ENCODE measurements around the gene C19orf25. TPM values are rescaled to one million over a fixed set of nuclear protein-coding genes. Genes with fewer than 3 reads are reported as not detected.
"Not testable (repeated sequence)": the region's sequence is repeated elsewhere in the genome, so short reads cannot be mapped to it uniquely, and the experiment has no call there.

C19orf25 gene
- polyA plus RNA-seq, 1 experiment, result 14.5 TPM

DNA sequence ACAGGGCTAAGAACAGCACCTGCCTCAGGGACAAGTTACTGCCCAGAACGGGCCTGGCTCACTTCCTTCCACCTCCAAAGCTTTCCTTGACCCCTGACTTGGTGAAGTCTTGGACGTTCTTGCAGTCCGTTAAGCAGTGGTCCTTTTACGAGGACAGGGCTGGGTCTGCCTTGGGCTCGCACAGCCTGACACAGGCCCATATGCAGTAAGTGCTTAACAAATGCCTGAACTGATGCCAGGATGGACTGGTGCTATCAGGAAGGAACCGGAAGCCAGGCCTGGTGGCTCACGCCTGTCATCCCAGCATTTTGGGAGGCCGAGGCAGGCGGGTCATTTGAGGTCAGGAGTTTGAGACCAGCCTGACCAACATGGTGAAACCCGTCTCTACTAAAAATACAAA, 43.0 kb upstream of the C19orf25 start:
- Histone ChIP-seq H3K4me3 (ENCODE audit: low read depth, low read length) (no peak overlapping the region), H3K9me3 (ENCODE audit: control insufficient read depth, insufficient read depth, low read length) (peaks cover 8% of the 10 kb centered on the region; the same call in 1 of the 2 replicates), H3K27me3 (ENCODE audit: control insufficient read depth, insufficient read depth, low read length) (peaks cover 33% of the 10 kb centered on the region), H3K27ac (ENCODE audit: low read depth, low read length) (no peak overlapping the region)
- CTCF ChIA-PET, result no interaction called here
- no peak for DNase-seq (ENCODE audit: low read depth, low spot score)
- POLR2A ChIA-PET, result no interaction called here
- TF ChIP-seq, protein P1, sequence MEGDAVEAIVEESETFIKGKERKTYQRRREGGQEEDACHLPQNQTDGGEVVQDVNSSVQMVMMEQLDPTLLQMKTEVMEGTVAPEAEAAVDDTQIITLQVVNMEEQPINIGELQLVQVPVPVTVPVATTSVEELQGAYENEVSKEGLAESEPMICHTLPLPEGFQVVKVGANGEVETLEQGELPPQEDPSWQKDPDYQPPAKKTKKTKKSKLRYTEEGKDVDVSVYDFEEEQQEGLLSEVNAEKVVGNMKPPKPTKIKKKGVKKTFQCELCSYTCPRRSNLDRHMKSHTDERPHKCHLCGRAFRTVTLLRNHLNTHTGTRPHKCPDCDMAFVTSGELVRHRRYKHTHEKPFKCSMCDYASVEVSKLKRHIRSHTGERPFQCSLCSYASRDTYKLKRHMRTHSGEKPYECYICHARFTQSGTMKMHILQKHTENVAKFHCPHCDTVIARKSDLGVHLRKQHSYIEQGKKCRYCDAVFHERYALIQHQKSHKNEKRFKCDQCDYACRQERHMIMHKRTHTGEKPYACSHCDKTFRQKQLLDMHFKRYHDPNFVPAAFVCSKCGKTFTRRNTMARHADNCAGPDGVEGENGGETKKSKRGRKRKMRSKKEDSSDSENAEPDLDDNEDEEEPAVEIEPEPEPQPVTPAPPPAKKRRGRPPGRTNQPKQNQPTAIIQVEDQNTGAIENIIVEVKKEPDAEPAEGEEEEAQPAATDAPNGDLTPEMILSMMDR (IDR thresholded peaks at IDR 0.05; ENCODE audit: low read depth, low read length), result no peak

DNA sequence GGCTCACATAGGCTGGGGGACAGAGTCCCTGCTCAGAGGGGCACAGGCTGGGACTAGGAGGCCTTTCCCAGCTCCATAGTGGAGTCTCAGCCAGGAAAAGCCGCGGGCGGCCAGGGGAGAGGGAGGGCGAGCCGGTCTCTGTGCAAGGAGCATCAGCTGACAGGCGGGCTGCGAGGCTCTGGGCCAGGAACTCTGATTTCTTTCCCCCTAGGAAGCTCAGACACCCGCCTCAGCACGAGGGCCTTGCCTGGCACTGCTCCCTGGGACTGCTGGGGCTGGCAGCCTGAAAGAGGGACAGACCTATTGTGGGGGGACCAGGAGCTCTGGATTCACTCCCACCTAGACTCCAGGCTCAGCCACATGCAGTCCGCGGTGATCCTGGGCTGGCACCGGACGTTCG, 42.6 kb upstream of the C19orf25 start:
- Histone ChIP-seq H3K27ac (ENCODE audit: low read depth, low read length) (no peak overlapping the region), H3K27me3 (ENCODE audit: control insufficient read depth, insufficient read depth, low read length) (peaks cover 33% of the 10 kb centered on the region), H3K4me3 (ENCODE audit: low read depth, low read length) (no peak overlapping the region), H3K9me3 (ENCODE audit: control insufficient read depth, insufficient read depth, low read length) (peaks cover 9% of the 10 kb centered on the region; the same call in 1 of the 2 replicates)
- ChIA-PET POLR2A (no interaction called here), CTCF (no interaction called here)
- DNase-seq (ENCODE audit: low read depth, low spot score), result no peak
- TF ChIP-seq, protein P1 (IDR thresholded peaks at IDR 0.05; ENCODE audit: low read depth, low read length), result no peak

DNA sequence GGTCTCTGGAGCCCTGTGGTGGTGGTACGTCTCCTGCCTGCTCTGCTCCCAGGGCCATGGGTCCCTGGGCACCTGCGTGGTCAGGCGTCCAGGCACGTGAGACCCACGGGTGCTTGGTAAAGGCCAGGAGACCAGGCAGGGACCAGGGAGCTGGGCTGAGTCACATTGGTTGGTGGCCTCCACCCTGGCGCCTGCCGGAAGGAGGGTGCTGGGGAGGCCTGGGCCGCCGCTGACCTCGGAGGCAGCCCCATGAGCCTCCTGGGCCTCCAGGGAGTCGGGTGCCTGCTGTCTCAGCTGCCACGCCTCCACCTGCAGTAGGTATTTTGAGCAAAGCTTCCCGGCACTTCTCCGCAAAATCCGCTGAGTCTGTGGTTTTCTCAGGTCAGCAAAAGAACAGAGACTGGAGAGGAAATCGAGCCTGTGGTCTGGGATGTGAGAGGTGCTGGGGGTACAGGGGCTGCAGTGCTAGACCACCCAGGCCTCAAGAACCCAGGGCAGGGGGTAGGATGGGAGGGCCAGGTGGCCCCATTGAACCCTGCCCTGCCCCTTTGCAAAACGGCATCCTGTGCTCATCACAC, 41.3 kb upstream of the C19orf25 start:
- peaks cover 33% of the 10 kb centered on the region for H3K27me3 ChIP-seq (ENCODE audit: control insufficient read depth, insufficient read depth, low read length)
- POLR2A ChIA-PET, result no interaction called here
- H3K9me3 ChIP-seq (ENCODE audit: control insufficient read depth, insufficient read depth, low read length), result peaks cover 12% of the 10 kb centered on the region
- CTCF ChIA-PET, result no interaction called here
- H3K4me3 ChIP-seq (ENCODE audit: low read depth, low read length), result no peak overlapping the region
- no peak for DNase-seq (ENCODE audit: low read depth, low spot score)
- TF ChIP-seq, protein P1 (IDR thresholded peaks at IDR 0.05; ENCODE audit: low read depth, low read length), result no peak
- H3K27ac ChIP-seq (ENCODE audit: low read depth, low read length), result no peak overlapping the region

DNA sequence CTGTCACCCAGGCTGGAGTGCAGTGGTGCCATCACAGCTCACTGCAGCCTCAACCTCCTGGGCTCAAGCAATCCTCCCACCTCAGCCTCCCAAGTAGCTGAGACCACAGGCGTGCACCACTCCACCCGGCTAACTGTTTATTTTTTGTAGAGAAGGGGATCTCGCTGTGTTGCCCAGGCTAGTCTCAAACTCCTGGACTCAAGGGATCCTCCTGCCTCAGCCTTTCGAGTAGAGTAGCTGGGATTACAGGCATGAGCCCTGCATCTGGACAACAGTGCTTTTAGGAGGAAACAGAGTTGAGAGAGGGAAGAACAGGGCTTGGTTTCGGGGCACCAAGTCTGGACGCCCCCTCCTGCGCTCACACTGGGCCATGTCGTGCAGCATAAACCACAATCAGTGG, 40.8 kb upstream of the C19orf25 start:
- H3K27ac ChIP-seq (ENCODE audit: low read depth, low read length); POLR2A ChIA-PET; DNase-seq (ENCODE audit: low read depth, low spot score); H3K4me3 ChIP-seq (ENCODE audit: low read depth, low read length): not testable (repeated sequence)
- CTCF ChIA-PET, result interaction anchor here (0.5 to 0.6 kb wide), 2 partner anchors 16 to 276 kb away, joined by 3 to 9 read pairs; no protein-coding TSS in a partner anchor
- H3K27me3 ChIP-seq (ENCODE audit: control insufficient read depth, insufficient read depth, low read length), result peaks cover 32% of the 10 kb centered on the region
- H3K9me3 ChIP-seq (ENCODE audit: control insufficient read depth, insufficient read depth, low read length), result peaks cover 12% of the 10 kb centered on the region

DNA sequence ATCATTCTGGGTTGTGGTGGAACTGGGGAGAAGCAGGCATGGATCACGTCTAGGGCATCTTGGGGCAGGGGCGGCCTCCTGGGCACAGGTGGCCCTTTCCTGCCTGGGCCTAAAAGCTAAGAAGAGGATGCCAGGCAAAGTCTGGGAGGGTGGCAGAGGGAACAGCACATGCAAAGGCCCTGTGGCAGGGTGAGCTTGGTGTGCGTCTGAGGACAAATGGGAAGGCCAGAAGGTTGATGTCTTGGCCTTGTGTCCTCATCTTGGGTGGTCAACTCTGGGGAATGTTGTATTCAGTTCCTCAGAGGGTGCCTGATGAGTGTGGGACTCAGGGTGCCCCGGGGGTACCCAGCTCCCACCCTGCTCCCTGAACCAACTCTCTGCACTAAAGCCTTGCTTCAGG, 39.5 kb upstream of the C19orf25 start:
- Histone ChIP-seq H3K4me3 (ENCODE audit: low read depth, low read length) (no peak overlapping the region), H3K27me3 (ENCODE audit: control insufficient read depth, insufficient read depth, low read length) (peaks cover 25% of the 10 kb centered on the region), H3K9me3 (ENCODE audit: control insufficient read depth, insufficient read depth, low read length) (peaks cover 12% of the 10 kb centered on the region), H3K27ac (ENCODE audit: low read depth, low read length) (no peak overlapping the region)
- TF ChIP-seq, protein P1 (IDR thresholded peaks at IDR 0.05; ENCODE audit: low read depth, low read length), result no peak
- ChIA-PET POLR2A (no interaction called here), CTCF (interaction anchor here (0.9 kb wide), 1 partner anchor 28 kb away, joined by 4 read pairs; no protein-coding TSS in a partner anchor)
- no peak for DNase-seq (ENCODE audit: low read depth, low spot score)

Measured in AG04450 (cell line).